ENCODE data around the gene MAML1.
A peak's percentile ranks its signal among the peaks of the same experiment; 100 is the strongest.
"Not testable (repeated sequence)": the region's sequence is repeated elsewhere in the genome, so short reads cannot be mapped to it uniquely, and the experiment has no call there.

MAML1 gene

DNA sequence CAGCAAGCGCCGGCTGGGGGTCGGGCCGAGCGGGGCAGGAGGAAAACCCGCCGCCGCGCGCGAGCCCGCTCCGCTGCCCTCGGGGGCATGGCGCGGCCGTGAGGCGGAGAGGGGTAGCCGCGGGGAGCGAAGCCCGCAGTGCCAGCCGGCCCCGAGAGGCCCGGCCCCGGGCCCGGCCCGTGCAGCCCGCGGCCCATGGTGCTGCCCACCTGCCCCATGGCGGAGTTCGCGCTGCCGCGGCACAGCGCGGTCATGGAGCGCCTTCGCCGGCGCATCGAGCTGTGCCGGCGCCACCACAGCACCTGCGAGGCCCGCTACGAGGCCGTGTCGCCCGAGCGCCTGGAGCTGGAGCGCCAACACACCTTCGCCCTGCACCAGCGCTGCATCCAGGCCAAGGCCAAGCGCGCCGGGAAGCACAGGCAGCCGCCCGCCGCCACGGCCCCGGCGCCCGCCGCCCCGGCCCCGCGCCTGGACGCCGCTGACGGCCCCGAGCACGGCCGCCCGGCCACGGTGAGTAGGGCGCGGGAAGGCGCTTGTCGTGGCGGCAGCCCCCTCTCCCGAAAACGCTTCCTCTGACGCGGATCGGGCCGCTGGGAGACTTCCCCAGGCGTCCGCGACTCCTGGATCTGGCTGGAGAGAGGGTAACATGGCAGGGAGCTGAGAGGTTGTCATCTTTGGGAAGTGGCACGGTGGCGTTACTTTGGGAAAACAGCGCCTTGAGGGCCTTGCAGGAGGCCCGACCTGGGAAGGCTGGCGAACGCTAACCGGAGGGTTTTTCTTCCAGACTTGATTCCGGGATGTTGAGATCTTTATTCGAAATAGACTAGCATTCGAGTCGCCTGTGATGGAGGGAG, 523 bp downstream of the MAML1 start:
- peak in 1 of 3 experiments; percentile 12 for DNase-seq (ENCODE audit: low read depth in 2 of 3, low spot score in 2 of 3)

DNA sequence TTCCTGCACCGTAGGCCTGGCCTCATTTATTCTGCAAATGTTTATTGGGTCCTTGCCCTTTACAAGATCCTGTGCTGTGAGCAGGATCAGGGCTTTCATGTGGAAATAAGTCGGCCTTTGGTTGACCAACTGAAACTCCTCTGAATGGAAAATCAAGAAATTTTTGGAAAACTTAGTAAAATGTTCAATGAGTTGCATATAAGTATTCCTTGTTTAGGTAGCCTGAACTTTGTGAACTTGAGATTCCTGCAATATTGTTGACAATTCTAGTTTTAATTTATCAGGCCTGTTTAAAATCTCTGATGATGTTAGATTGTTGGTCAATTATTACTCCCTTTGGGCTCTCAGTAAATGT, 1.1 kb downstream of the MAML1 start:
- no peak for DNase-seq (ENCODE audit: low read depth in 2 of 3, low spot score in 2 of 3)

DNA sequence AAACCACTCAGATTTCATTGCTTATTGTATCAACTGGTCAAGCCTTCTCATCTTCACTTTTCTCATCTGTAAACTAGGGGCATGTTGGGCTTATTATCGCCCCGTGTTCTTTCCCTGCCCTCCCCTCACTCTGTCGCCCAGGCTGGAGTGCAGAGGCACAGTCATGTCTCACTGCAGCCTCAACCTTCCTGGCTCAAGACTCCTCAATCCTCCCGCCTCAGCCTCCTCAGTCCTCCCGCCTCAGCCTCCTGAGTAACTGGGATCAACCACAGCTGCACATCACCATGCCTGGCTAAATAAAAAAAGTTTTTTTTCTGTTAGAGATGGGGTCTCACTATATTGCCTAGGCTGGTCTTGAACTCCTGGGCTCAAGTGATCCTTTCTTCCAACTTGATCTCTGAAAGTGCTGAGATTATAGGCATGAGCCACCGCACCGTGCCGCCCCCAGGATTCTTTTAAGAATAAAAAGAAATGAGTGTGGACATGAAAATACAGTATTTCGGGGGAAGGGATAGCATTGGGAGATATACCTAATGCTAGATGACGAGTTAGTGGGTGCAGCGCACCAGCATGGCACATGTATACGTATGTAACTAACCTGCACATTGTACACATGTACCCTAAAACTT, 2.0 kb downstream of the MAML1 start:
- DNase-seq (ENCODE audit: low read depth in 2 of 3, low spot score in 2 of 3), result no peak

DNA sequence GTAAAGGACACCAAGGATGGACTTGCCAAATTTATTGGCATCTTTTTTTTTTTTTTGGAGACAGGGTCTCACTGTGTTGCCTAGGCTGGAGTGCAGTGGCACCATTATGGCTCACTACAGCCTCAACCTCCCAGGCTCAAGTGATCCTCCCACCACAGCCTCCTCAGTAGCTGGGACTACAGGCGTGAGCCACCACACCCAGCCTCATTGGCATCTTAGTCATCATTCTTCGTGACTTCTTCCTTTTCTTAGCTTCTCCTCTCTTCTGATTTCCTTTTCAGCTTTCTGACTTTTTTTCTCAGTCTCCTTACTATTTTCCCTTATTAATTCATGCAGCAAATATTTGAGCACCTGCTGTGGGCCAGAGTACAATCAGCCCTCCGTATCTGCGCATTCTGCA, 6.1 kb downstream of the MAML1 start:
- DNase-seq (ENCODE audit: low read depth in 2 of 3, low spot score in 2 of 3), result no peak

GRCh38 chr5:179744106-179744505, 11.5 kb downstream of the MAML1 start:
- DNase-seq (ENCODE audit: low read depth in 2 of 3, low spot score in 2 of 3), result not testable (repeated sequence)

- DNase-seq (ENCODE audit: low read depth in 2 of 3, low spot score in 2 of 3), result no peak
These were observed 14.2 kb downstream of the MAML1 start for GRCh38 chr5:179746872-179747271.

GRCh38 chr5:179747811-179748210, 15.2 kb downstream of the MAML1 start:
- no peak for DNase-seq (ENCODE audit: low read depth in 2 of 3, low spot score in 2 of 3)

- DNase-seq (ENCODE audit: low read depth in 2 of 3, low spot score in 2 of 3), result no peak
These were observed 17.4 kb downstream of the MAML1 start for GRCh38 chr5:179749857-179750508.

- no peak for DNase-seq (ENCODE audit: low read depth in 2 of 3, low spot score in 2 of 3)
These were observed 21.3 kb downstream of the MAML1 start for GRCh38 chr5:179753971-179754370.

DNA sequence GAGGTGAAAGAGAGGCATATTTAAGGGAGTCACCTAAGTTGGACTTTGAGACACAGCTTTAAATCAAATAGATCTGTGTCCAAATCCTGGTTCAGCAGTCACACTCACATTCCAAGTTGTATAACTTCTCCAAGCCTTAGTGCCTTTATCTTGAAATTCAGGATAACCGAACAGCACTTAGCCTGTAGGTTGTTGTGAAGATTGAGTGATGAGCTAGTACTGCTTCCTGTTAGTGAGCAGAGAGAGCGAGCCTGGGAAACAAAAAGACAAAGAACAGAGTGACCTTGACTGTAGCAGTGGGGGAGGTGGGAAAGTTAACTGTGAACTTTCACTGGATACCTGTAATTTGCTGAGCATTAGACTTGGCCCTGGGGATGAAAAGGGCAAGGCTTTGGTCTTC, 22.4 kb downstream of the MAML1 start:
- no peak for DNase-seq (ENCODE audit: low read depth in 2 of 3, low spot score in 2 of 3)

- DNase-seq (ENCODE audit: low read depth in 2 of 3, low spot score in 2 of 3), result no peak
These were observed 26.3 kb downstream of the MAML1 start for GRCh38 chr5:179758955-179759354.

- DNase-seq (ENCODE audit: low read depth in 2 of 3, low spot score in 2 of 3), result no peak
These were observed 27.2 kb downstream of the MAML1 start for GRCh38 chr5:179759581-179760551.

DNA sequence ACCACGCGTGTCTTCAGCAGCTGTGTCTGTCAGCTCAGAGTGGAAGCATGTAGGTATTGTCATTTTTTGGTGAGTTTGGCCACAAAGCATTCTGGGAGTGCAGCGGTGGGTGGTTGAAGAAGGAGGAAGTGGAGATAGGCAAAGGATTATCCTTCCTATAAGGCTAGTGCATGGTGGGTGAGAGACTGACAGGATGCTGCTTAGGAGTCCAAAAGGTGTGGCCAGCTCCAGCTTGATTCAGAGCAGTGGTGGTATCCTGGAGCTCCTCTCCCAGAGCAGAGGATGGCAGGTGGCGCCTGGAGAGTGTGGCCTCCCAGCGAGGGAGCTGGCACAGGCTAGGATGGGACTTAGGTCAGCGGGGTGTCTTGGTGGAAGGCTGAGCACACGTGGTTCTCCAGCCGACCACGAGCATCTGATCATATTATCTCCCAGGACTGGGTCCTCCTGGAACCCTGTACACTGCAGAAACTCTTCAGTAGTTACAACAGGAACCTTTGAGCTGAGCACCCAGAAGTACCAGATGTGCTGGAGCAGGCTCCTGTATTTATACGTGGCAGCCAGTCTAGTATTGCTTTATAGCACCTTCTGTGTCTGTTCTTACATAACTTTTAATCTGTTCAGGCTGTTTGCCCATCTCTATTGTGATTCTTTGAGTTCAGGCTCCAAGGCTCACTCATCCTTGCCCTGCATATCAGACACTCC, 29.6 kb downstream of the MAML1 start:
- DNase-seq (ENCODE audit: low read depth in 2 of 3, low spot score in 2 of 3), result no peak

DNA sequence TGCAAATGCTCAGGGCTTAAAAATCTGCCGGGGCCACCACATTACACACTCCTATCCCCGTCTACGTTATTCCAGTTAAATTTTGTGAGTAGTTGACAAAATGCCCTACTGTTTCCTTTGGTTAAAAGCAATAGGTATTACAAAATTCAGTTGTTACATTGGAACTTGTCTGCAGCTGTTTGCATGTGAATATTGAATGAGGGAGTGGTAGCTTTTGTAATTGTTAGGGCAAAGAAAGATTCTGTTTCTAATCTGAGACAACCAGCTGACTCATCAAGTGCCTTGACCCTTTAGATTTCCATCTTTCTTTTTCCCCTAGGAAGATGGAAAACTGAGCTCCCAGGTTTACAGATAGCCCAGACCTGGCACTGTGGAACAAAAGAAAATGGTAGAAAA, 30.2 kb downstream of the MAML1 start:
- DNase-seq (ENCODE audit: low read depth in 2 of 3, low spot score in 2 of 3), result no peak

- DNase-seq (ENCODE audit: low read depth in 2 of 3, low spot score in 2 of 3), result no peak
These were observed 30.8 kb downstream of the MAML1 start for GRCh38 chr5:179763215-179763945.

DNA sequence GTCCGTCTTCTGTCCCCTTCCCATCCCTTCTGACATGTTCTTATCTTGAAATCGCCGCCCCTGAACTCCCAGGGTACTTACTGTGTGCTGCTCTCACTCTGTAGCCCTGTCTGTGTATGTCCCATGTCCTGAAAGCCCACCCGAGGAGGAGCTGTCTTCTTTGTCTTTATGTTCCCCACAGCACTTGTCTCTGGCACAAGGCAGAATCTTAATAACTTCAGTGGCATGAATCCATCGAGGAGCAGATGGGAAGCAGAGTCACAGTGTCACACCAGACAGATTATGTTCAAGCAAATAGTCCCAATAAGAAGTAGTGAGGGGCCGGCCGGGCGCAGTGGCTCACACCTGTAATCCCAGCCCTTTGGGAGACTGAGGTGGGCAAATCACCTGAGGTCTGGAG, 31.4 kb downstream of the MAML1 start:
- no peak for DNase-seq (ENCODE audit: low read depth in 2 of 3, low spot score in 2 of 3)

DNA sequence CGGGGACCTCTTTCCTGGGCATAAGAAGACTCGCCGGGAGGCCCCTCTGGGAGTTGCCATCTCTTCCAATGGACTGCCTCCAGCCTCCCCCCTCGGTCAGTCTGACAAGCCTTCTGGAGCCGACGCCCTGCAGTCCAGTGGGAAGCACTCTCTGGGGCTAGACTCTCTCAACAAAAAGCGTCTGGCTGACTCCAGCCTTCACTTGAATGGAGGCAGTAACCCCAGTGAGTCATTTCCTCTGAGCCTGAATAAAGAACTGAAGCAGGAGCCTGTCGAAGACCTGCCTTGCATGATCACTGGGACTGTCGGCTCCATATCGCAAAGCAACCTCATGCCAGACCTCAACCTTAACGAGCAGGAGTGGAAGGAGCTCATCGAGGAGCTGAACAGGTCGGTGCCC, 32.8 kb downstream of the MAML1 start:
- no peak for DNase-seq (ENCODE audit: low read depth in 2 of 3, low spot score in 2 of 3)

DNA sequence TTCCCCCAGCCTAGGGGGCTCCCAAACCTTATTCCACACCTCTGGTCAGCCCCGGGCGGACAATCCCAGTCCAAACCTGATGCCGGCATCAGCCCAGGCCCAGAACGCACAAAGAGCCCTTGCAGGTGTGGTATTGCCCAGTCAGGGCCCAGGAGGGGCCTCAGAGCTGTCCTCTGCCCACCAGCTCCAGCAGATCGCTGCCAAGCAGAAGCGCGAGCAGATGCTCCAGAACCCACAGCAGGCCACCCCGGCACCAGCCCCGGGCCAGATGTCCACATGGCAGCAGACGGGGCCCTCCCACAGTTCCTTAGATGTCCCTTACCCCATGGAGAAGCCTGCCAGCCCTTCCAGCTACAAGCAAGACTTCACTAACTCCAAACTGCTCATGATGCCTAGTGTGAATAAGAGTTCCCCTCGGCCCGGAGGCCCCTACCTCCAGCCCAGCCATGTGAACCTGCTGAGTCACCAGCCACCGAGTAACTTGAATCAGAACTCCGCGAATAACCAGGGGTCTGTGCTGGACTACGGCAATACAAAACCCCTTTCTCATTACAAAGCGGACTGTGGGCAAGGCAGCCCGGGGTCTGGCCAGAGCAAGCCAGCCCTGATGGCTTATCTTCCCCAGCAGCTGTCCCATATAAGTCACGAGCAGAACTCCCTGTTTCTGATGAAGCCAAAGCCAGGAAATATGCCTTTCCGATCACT, 33.6 kb downstream of the MAML1 start:
- DNase-seq (ENCODE audit: low read depth in 2 of 3, low spot score in 2 of 3), result no peak

- no peak for DNase-seq (ENCODE audit: low read depth in 2 of 3, low spot score in 2 of 3)
These were observed 34.3 kb downstream of the MAML1 start for GRCh38 chr5:179766726-179767455.

All from activated CD8-positive, alpha-beta memory T cell treated with anti-CD3 and anti-CD28 coated beads for 48 hours (primary cell).